Epithelial cell of esophagus (primary cell): ENCODE results near the gene SIDT1.

Experiments used
- DNase-seq: peaks from one replicate; pipeline ENCODE4 v3.0.0; 2010; ENCODE audit warnings: low read depth
- H3K4me3 ChIP-seq: 2 replicates; pipeline ENCODE4 v1.5.1; 2011; ENCODE audit warnings: mild to moderate bottlenecking, low read length, control low read depth
- CTCF ChIP-seq: IDR thresholded peaks from 2 replicates; pipeline ENCODE4 v1.5.1; 2011; ENCODE audit warnings: low read depth, mild to moderate bottlenecking, low read length, control low read depth, inconsistent platforms; ENCODE audit not compliant: insufficient read depth; ENCODE audit errors: missing control alignments

SIDT1 gene

GRCh38 chr3:113571360-113571759 lies 39.0 kb downstream of the SIDT1 start:
- TF ChIP-seq CTCF = no peak
- H3K4me3 ChIP-seq = no peak overlapping the region
- no peak for DNase-seq

- no peak for DNase-seq
- no peak overlapping the region for H3K4me3 ChIP-seq
- no peak for TF ChIP-seq CTCF
These were observed 41.4 kb downstream of the SIDT1 start for GRCh38 chr3:113573728-113574127.

- H3K4me3 ChIP-seq = no peak overlapping the region
- no peak for TF ChIP-seq CTCF
- DNase-seq = no peak
These were observed 41.9 kb downstream of the SIDT1 start for GRCh38 chr3:113574213-113574612.

- H3K4me3 ChIP-seq = no peak overlapping the region
- TF ChIP-seq CTCF = no peak
- DNase-seq = no peak
These were observed 42.9 kb downstream of the SIDT1 start for GRCh38 chr3:113575206-113575605.

GRCh38 chr3:113585228-113585627 lies 52.9 kb downstream of the SIDT1 start:
- DNase-seq = no peak
- no peak overlapping the region for H3K4me3 ChIP-seq
- no peak for TF ChIP-seq CTCF

GRCh38 chr3:113585720-113586119 lies 53.4 kb downstream of the SIDT1 start:
- no peak for TF ChIP-seq CTCF
- no peak for DNase-seq
- no peak overlapping the region for H3K4me3 ChIP-seq

- H3K4me3 ChIP-seq = no peak overlapping the region
- TF ChIP-seq CTCF = no peak
- no peak for DNase-seq
These were observed 56.5 kb downstream of the SIDT1 start for GRCh38 chr3:113588806-113589205.
